ENCODE results near the gene RPS6KL1.

Gene RPS6KL1

DNA sequence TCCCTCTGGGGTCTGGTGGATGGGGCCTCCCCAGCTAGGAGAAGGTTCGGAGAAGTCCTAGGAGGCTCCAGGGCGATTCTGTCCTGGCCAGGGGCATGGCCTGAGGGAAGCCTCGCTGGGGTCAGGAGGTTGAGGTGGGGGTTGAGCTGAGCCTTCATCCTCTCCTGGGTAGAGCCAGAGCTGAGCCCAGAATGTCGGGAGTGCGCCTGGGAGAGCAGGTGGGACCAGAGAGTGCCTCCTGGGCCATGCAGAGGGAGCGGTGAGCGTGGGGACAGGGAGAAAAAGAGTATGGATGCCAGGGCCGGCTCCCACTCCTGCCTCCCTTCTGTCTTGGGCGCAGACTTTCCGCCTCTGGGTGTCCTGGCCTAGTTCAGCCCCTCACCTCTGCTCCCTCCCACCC lies 13.1 kb downstream of the RPS6KL1 start:
- Histone ChIP-seq H3K79me2 (ENCODE audit: insufficient read depth, low read length) (no peaks in the 10 kb centered on the region), H3K36me3 (ENCODE audit: insufficient read depth, low read length) (peaks cover 16% of the 10 kb centered on the region), H3K9me3 (ENCODE audit: insufficient read depth, low read length, severe bottlenecking) (no peaks in the 10 kb centered on the region), H4K20me1 (ENCODE audit: insufficient read depth, low read length) (peaks cover 4% of the 10 kb centered on the region; the same call in 1 of the 2 replicates), H3K27ac (ENCODE audit: low read length) (no peak overlapping the region), H3K4me2 (ENCODE audit: insufficient read depth, low read length) (no peak overlapping the region), H3K27me3 (ENCODE audit: insufficient read depth, low read length, poor library complexity) (peaks cover under 1% of the 10 kb centered on the region), H3K4me1 (ENCODE audit: insufficient read depth, low read length) (no peaks in the 10 kb centered on the region), H3K9ac (ENCODE audit: low read depth, low read length) (no peak overlapping the region), H3K4me3 (ENCODE audit: low read depth in 1 of 2, low read length in 2 of 2) (no peak overlapping the region), H2AFZ (ENCODE audit: low read depth, low read length) (no peak overlapping the region)
- ATAC-seq (ENCODE audit: insufficient read depth, low read depth) (no peak), DNase-seq (no peak)
- TF ChIP-seq, protein P1, sequence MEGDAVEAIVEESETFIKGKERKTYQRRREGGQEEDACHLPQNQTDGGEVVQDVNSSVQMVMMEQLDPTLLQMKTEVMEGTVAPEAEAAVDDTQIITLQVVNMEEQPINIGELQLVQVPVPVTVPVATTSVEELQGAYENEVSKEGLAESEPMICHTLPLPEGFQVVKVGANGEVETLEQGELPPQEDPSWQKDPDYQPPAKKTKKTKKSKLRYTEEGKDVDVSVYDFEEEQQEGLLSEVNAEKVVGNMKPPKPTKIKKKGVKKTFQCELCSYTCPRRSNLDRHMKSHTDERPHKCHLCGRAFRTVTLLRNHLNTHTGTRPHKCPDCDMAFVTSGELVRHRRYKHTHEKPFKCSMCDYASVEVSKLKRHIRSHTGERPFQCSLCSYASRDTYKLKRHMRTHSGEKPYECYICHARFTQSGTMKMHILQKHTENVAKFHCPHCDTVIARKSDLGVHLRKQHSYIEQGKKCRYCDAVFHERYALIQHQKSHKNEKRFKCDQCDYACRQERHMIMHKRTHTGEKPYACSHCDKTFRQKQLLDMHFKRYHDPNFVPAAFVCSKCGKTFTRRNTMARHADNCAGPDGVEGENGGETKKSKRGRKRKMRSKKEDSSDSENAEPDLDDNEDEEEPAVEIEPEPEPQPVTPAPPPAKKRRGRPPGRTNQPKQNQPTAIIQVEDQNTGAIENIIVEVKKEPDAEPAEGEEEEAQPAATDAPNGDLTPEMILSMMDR (IDR thresholded peaks at IDR 0.05; ENCODE audit: borderline replicate concordance, extremely low read depth, low read length, poor library complexity, severe bottlenecking) = no peak
- TF ChIP-seq EZH2 (IDR thresholded peaks at IDR 0.05; ENCODE audit: borderline replicate concordance, low read depth, low read length, severe bottlenecking) = no peak

DNA sequence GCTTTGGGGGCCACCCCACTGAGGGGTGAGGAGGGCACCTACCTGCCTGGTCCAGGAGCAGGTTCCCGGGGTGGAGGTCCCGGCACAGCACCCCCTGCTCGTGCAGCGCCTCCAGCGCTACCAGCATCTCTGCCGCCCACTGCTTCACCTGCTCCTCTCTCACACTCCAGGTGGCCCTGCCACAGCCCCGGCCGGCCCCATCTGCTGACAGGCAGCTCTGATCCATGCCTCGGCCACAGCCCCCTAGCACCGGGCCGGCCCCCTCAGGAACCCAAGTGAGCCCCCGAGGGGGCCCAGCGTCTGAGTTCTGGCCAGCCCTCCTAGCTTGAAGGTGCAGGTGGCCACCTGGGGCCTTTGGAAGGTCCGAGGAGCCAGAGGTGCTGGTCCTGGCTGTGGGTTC lies 13.6 kb downstream of the RPS6KL1 start:
- no peak overlapping the region for H3K9ac ChIP-seq (ENCODE audit: low read depth, low read length)
- H4K20me1 ChIP-seq (ENCODE audit: insufficient read depth, low read length) = peaks cover 4% of the 10 kb centered on the region; the same call in 1 of the 2 replicates

DNA sequence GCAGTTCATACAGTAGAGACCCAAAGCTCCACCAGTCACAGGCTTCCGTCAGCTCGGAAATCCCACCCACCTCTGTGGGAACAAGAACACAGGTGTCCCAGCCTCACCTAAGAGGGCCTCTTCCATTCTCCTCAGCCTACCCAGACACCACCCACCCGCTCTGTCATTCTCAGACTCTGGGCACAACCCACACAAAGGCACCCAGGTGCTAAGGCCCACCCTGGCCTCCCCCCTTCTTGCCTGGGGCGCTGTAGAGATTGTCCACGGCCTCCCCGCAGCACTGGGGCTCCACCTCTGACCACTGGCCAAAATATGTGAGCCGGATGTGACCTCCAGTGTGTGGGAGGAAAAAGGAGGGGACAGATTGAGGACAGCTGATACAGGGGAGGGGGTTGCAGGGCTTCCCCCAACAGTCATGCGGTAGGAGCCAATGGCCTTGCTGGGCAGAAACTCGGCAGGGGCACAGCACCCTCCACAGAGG lies 14.2 kb downstream of the RPS6KL1 start:
- no peak overlapping the region for H3K4me3 ChIP-seq (ENCODE audit: low read depth in 1 of 2, low read length in 2 of 2)
- DNase-seq (no peak), ATAC-seq (ENCODE audit: insufficient read depth, low read depth) (no peak)
- H4K20me1 ChIP-seq (ENCODE audit: insufficient read depth, low read length) = peaks cover 4% of the 10 kb centered on the region; the same call in 1 of the 2 replicates
- H3K27ac ChIP-seq (ENCODE audit: low read length) = no peak overlapping the region
- no peaks in the 10 kb centered on the region for H3K27me3 ChIP-seq (ENCODE audit: insufficient read depth, low read length, poor library complexity)
- no peaks in the 10 kb centered on the region for H3K79me2 ChIP-seq (ENCODE audit: insufficient read depth, low read length)
- H3K36me3 ChIP-seq (ENCODE audit: insufficient read depth, low read length) = peaks cover 20% of the 10 kb centered on the region
- H3K4me1 ChIP-seq (ENCODE audit: insufficient read depth, low read length) = no peaks in the 10 kb centered on the region
- H3K9me3 ChIP-seq (ENCODE audit: insufficient read depth, low read length, severe bottlenecking) = no peaks in the 10 kb centered on the region
- no peak for TF ChIP-seq EZH2 (IDR thresholded peaks at IDR 0.05; ENCODE audit: borderline replicate concordance, low read depth, low read length, severe bottlenecking)
- TF ChIP-seq, protein P1 (IDR thresholded peaks at IDR 0.05; ENCODE audit: borderline replicate concordance, extremely low read depth, low read length, poor library complexity, severe bottlenecking) = no peak
- no peak overlapping the region for H3K9ac ChIP-seq (ENCODE audit: low read depth, low read length)
- no peak overlapping the region for H3K4me2 ChIP-seq (ENCODE audit: insufficient read depth, low read length)
- no peak overlapping the region for H2AFZ ChIP-seq (ENCODE audit: low read depth, low read length)

More for the DNA sequence above, 13.6 kb downstream of the RPS6KL1 start:
- H3K4me2 ChIP-seq (ENCODE audit: insufficient read depth, low read length) = no peak overlapping the region
- TF ChIP-seq EZH2 (IDR thresholded peaks at IDR 0.05; ENCODE audit: borderline replicate concordance, low read depth, low read length, severe bottlenecking) = no peak
- TF ChIP-seq, protein P1 (IDR thresholded peaks at IDR 0.05; ENCODE audit: borderline replicate concordance, extremely low read depth, low read length, poor library complexity, severe bottlenecking) = no peak
- H3K27ac ChIP-seq (ENCODE audit: low read length) = no peak overlapping the region
- H2AFZ ChIP-seq (ENCODE audit: low read depth, low read length) = no peak overlapping the region
- peaks cover 19% of the 10 kb centered on the region for H3K36me3 ChIP-seq (ENCODE audit: insufficient read depth, low read length)
- no peak for ATAC-seq (ENCODE audit: insufficient read depth, low read depth)
- no peaks in the 10 kb centered on the region for H3K9me3 ChIP-seq (ENCODE audit: insufficient read depth, low read length, severe bottlenecking)
- H3K27me3 ChIP-seq (ENCODE audit: insufficient read depth, low read length, poor library complexity) = no peaks in the 10 kb centered on the region
- no peaks in the 10 kb centered on the region for H3K4me1 ChIP-seq (ENCODE audit: insufficient read depth, low read length)
- no peaks in the 10 kb centered on the region for H3K79me2 ChIP-seq (ENCODE audit: insufficient read depth, low read length)
- no peak for DNase-seq
- no peak overlapping the region for H3K4me3 ChIP-seq (ENCODE audit: low read depth in 1 of 2, low read length in 2 of 2)

All from DND-41 (cell line).